ENCODE data around the gene ANKRD12. TPM values are rescaled to one million over a fixed set of nuclear protein-coding genes. Genes with fewer than 3 reads are reported as not detected.
"Not testable (repeated sequence)": the region's sequence is repeated elsewhere in the genome, so short reads cannot be mapped to it uniquely, and the experiment has no call there.

Gene ANKRD12
- total RNA-seq, 1 experiment from 2014 or later: 43.4 TPM

GRCh38 chr18:9088252-9088651, 48.3 kb upstream of the ANKRD12 start:
- Mint-ChIP-seq H3K4me3 (no peak overlapping the region), H3K4me1 (no peaks in the 10 kb centered on the region), H3K9me3 (peaks cover 4% of the 10 kb centered on the region), H3K27ac (no peak overlapping the region), H3K27me3 (ENCODE audit: low read depth) (no peaks in the 10 kb centered on the region), H3K36me3 (no peaks in the 10 kb centered on the region)
- TF ChIP-seq NFE2L1 (CRISPR knock-in tag; IDR thresholded peaks at IDR 0.05): no peak
- DNase-seq (ENCODE audit: low spot score) (no peak), ATAC-seq (no peak)
- CTCF ChIA-PET: no interaction called here
- POLR2A ChIA-PET: no interaction called here

- H3K4me1 Mint-ChIP-seq; DNase-seq (ENCODE audit: low spot score); H3K36me3 Mint-ChIP-seq; ATAC-seq; H3K27ac Mint-ChIP-seq; CTCF ChIA-PET; POLR2A ChIA-PET; H3K9me3 Mint-ChIP-seq; H3K27me3 Mint-ChIP-seq (ENCODE audit: low read depth); H3K4me3 Mint-ChIP-seq: not testable (repeated sequence)
Measured at GRCh38 chr18:9088727-9089126, 47.9 kb upstream of the ANKRD12 start.

- H3K36me3 Mint-ChIP-seq: no peaks in the 10 kb centered on the region
- ATAC-seq: no peak
Measured at GRCh38 chr18:9090578-9090977, 46.0 kb upstream of the ANKRD12 start.

GRCh38 chr18:9091066-9091476, 45.5 kb upstream of the ANKRD12 start:
- Mint-ChIP-seq H3K9me3 (peaks cover 1% of the 10 kb centered on the region), H3K27me3 (ENCODE audit: low read depth) (no peaks in the 10 kb centered on the region), H3K27ac (no peak overlapping the region), H3K4me3 (no peak overlapping the region), H3K4me1 (peaks cover 9% of the 10 kb centered on the region), H3K36me3 (no peaks in the 10 kb centered on the region)
- ChIA-PET POLR2A (no interaction called here), CTCF (no interaction called here)
- DNase-seq (ENCODE audit: low spot score): no peak
- no peak for ATAC-seq
- no peak for TF ChIP-seq ZNF671 (CRISPR knock-in tag; IDR thresholded peaks at IDR 0.05)
- no peak for TF ChIP-seq FOXP1 (CRISPR knock-in tag; IDR thresholded peaks at IDR 0.05; ENCODE audit: borderline replicate concordance)
- no peak for TF ChIP-seq AFF4 (CRISPR knock-in tag; IDR thresholded peaks at IDR 0.05; ENCODE audit: borderline replicate concordance)
- TF ChIP-seq ZNF232 (CRISPR knock-in tag; IDR thresholded peaks at IDR 0.05): no peak
- TF ChIP-seq CTCF (IDR thresholded peaks at IDR 0.05): no peak
- TF ChIP-seq USF1 (CRISPR knock-in tag; IDR thresholded peaks at IDR 0.05): no peak

More at GRCh38 chr18:9090578-9090977, 46.0 kb upstream of the ANKRD12 start:
- DNase-seq (ENCODE audit: low spot score): no peak
- Mint-ChIP-seq H3K9me3 (peaks cover 4% of the 10 kb centered on the region), H3K27ac (no peak overlapping the region; the same call in 1 of the 2 replicates), H3K4me3 (no peak overlapping the region), H3K27me3 (ENCODE audit: low read depth) (no peaks in the 10 kb centered on the region), H3K4me1 (peaks cover 6% of the 10 kb centered on the region)
- ChIA-PET CTCF (no interaction called here), POLR2A (no interaction called here)
- TF ChIP-seq ZNF219 (CRISPR knock-in tag; IDR thresholded peaks at IDR 0.05; ENCODE audit: borderline replicate concordance) (no peak), PREB (CRISPR knock-in tag; IDR thresholded peaks at IDR 0.05; ENCODE audit: borderline replicate concordance) (no peak), ZMAT4 (CRISPR knock-in tag; IDR thresholded peaks at IDR 0.05) (no peak), OVOL2 (CRISPR knock-in tag; IDR thresholded peaks at IDR 0.05; ENCODE audit: borderline replicate concordance) (no peak), MAX (CRISPR knock-in tag; IDR thresholded peaks at IDR 0.05) (no peak), TEAD1 (CRISPR knock-in tag; IDR thresholded peaks at IDR 0.05) (no peak), ATF1 (CRISPR knock-in tag; IDR thresholded peaks at IDR 0.05) (no peak), STAT6 (CRISPR knock-in tag; conservative IDR thresholded peaks at IDR 0.05; ENCODE audit: low read depth) (no peak), CREM (CRISPR knock-in tag; IDR thresholded peaks at IDR 0.05) (no peak), MYBL2 (CRISPR knock-in tag; IDR thresholded peaks at IDR 0.05) (no peak), NFYB (CRISPR knock-in tag; conservative IDR thresholded peaks at IDR 0.05; ENCODE audit: low read depth) (no peak), SOX15 (CRISPR knock-in tag; IDR thresholded peaks at IDR 0.05) (no peak)
